ENCODE measurements around the gene PGGT1B.

DNA sequence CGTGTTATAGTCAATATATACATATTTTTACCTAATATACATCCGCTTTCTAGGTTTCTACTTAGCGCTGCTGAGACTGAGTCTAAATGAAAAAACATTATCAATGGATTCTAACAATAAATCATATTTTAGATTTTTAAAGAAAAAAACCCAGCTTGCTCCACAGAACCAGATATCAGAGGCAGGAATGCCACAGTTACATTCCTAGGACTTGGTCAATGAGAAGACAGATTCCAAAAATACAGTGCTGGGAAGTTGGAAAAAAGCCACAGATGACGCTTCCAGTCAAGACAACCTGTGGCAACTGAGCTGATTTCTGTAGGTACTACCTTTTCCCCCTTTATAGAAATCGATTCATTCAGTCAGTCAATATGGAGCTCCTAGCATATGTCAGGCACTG lies 34.4 kb upstream of the PGGT1B start:
- TF ChIP-seq, protein P1, sequence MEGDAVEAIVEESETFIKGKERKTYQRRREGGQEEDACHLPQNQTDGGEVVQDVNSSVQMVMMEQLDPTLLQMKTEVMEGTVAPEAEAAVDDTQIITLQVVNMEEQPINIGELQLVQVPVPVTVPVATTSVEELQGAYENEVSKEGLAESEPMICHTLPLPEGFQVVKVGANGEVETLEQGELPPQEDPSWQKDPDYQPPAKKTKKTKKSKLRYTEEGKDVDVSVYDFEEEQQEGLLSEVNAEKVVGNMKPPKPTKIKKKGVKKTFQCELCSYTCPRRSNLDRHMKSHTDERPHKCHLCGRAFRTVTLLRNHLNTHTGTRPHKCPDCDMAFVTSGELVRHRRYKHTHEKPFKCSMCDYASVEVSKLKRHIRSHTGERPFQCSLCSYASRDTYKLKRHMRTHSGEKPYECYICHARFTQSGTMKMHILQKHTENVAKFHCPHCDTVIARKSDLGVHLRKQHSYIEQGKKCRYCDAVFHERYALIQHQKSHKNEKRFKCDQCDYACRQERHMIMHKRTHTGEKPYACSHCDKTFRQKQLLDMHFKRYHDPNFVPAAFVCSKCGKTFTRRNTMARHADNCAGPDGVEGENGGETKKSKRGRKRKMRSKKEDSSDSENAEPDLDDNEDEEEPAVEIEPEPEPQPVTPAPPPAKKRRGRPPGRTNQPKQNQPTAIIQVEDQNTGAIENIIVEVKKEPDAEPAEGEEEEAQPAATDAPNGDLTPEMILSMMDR (IDR thresholded peaks at IDR 0.05; ENCODE audit: low read depth, low read length): no peak
- TF ChIP-seq EZH2phosphoT487 (IDR thresholded peaks at IDR 0.05; ENCODE audit: low read depth): no peak

All from OCI-LY3 (cell line).